NT2/D1 (cell line): ENCODE results near the gene PIGX.

Source experiments
- SUZ12 ChIP-seq: IDR thresholded peaks from 2 replicates; pipeline ENCODE4 v1.6.1; 2011; ENCODE audit not compliant: insufficient read length, insufficient read depth; ENCODE audit errors: extremely low read depth
- YY1 ChIP-seq: IDR thresholded peaks from 2 replicates; pipeline ENCODE4 v1.6.1; 2011; ENCODE audit not compliant: insufficient read length, insufficient read depth
- ZNF274 ChIP-seq: IDR thresholded peaks from 2 replicates; pipeline ENCODE4 v1.6.1; 2011; ENCODE audit warnings: mild to moderate bottlenecking, low read depth, low read length

GRCh38 chr3:196677353-196677752, 34.8 kb upstream of the PIGX start:
- TF ChIP-seq YY1 (no peak), ZNF274 (no peak), SUZ12 (no peak)
